Testis (tissue), 3 donors: ENCODE results near the gene CSNK2A2. TPM values are rescaled to one million over a fixed set of nuclear protein-coding genes. Genes with fewer than 3 reads are reported as not detected.
A peak's percentile ranks its signal among the peaks of the same experiment; 100 is the strongest.

Experiments used
- DNase-seq: peaks from one replicate; pipeline ENCODE4 v3.0.0-alpha.2; 2019
- H3K27ac ChIP-seq, 2 donors: fragments of 200-600 bp; sonication (generic); one replicate each; pipeline ENCODE4 v1.5.1; 2019
- H3K27me3 ChIP-seq: fragments of 200-600 bp; sonication (generic); one replicate; pipeline ENCODE4 v1.5.1; 2019
- H3K36me3 ChIP-seq: fragments of 200-600 bp; sonication (generic); one replicate; pipeline ENCODE4 v1.5.1; 2017; ENCODE audit warnings: low read depth; ENCODE audit errors: missing control alignments
- H3K4me1 ChIP-seq: fragments of 200-600 bp; sonication (generic); one replicate; pipeline ENCODE4 v1.5.1; 2019
- H3K4me3 ChIP-seq, 2 donors: fragments of 200-600 bp; sonication (generic); one replicate each; pipeline ENCODE4 v1.5.1; 2017 to 2019
- H3K9me3 ChIP-seq: fragments of 200-600 bp; sonication (generic); one replicate; pipeline ENCODE4 v1.5.1; 2017
- POLR2A ChIP-seq: fragments of 450-650 bp; IDR thresholded peaks from one replicate; pipeline ENCODE4 v1.6.1; 2017; ENCODE audit warnings: antibody characterized with exemption, mild to moderate bottlenecking, moderate library complexity
- WGBS, 2 donors: methylation state at CpG; one replicate each; pipeline ENCODE4 v1.1.5; 2018; 5-methylcytosine and 5-hydroxymethylcytosine counted together
- intact Hi-C: fragments of 100-400 bp; cut with DNase I; formaldehyde crosslinking; loops from one replicate; pipeline ENCODE4 v1.15.1; 2023; ENCODE audit warnings: low total_unique reads
- polyA plus RNA-seq: library from polyadenylated mRNA; stranded (reverse); fragments of 350-450 nt; fragmentation: Illumina TruSeq; extraction: RNeasy Lipid Tissue Mini Kit (QIAGEN cat#74804); gene quantifications from one replicate; pipeline ENCODE4 v1.2.3, GENCODE V29; 2014; ENCODE audit warnings: low read depth, low replicate concordance; ENCODE audit not compliant: insufficient read depth
- total RNA-seq, 2 donors: library from RNA; depleted of rRNA; stranded (reverse); fragments of >200 nt; gene quantifications; one replicate each; pipeline ENCODE4 v1.2.3, GENCODE V29; 2016
- TF ChIP-seq, protein P1 (sequence below), 3 experiments: fragments of 450-650 bp in 2 of 3; fragments of 200-600 bp in 1 of 3; sonication (generic) in 1 of 3; IDR thresholded peaks; one replicate each; pipeline ENCODE4 v1.5.1; 2016 to 2019; ENCODE audit warnings: antibody characterized with exemption in 3 of 3, mild to moderate bottlenecking in 2 of 3, moderate library complexity in 1 of 3

Gene CSNK2A2
- total and polyA plus RNA-seq, 3 donors from 2014 or later = 101 to 299 (median 119) TPM

DNA sequence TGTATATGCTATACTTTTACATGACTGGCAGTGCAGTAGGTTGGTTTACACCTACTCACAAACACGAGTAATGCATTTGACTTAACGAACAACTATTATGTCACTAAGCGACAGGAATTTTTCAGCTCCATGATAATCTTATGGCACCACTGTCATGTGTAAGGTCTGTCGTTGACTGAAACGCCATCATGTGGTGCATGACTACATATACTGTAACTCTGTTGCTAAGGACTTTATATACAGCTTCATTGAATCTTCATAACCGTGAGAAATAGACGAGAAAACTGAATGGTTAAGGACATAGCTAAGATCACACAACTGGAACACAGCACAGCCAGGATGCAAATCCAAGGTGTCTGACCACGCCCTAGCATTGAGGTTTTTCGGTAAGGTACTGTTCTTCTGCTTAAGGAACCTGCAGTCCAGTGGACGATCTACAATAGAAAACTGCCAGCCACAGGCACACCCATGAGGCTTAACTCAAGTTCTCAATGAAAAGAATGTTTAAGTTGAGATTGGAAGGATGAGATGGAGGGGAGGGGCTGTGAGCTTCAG lies 72.0 kb downstream of the CSNK2A2 start:
- intact Hi-C loops = no loop called here
- no peak for DNase-seq
- Histone ChIP-seq H3K27ac (peak overlapping the region in 1 of 2 donors; percentile 53), H3K36me3 (no peaks in the 10 kb centered on the region), H3K4me3 (no peak overlapping the region), H3K27me3 (no peaks in the 10 kb centered on the region), H3K9me3 (no peaks in the 10 kb centered on the region), H3K4me1 (peaks cover 44% of the 10 kb centered on the region)
- 62 to 63% methylated on average over 10 of the region's 10 CpGs for WGBS, 2 donors
- TF ChIP-seq, protein P1, sequence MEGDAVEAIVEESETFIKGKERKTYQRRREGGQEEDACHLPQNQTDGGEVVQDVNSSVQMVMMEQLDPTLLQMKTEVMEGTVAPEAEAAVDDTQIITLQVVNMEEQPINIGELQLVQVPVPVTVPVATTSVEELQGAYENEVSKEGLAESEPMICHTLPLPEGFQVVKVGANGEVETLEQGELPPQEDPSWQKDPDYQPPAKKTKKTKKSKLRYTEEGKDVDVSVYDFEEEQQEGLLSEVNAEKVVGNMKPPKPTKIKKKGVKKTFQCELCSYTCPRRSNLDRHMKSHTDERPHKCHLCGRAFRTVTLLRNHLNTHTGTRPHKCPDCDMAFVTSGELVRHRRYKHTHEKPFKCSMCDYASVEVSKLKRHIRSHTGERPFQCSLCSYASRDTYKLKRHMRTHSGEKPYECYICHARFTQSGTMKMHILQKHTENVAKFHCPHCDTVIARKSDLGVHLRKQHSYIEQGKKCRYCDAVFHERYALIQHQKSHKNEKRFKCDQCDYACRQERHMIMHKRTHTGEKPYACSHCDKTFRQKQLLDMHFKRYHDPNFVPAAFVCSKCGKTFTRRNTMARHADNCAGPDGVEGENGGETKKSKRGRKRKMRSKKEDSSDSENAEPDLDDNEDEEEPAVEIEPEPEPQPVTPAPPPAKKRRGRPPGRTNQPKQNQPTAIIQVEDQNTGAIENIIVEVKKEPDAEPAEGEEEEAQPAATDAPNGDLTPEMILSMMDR (IDR thresholded peaks at IDR 0.05) = no peak
- no peak for TF ChIP-seq POLR2A

DNA sequence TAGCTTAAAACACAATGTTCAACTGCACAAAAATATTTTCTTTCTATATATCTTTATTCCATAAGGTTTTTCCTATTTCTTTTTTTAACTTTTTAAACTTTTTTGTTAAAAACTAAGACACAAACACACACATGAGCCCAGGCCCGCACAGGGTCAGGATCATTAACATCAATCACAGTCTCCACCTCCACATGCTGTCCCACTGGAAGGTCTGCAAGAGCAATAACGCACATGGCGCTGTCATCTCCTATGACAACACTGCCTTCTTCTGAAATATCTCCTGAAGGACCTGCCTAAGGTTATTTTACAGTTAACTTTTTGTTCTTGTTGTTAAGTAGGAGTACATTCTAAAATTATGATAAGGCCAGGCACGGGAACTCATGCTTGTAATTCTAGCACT lies 72.9 kb downstream of the CSNK2A2 start:
- no peak for DNase-seq
- 54 to 62% methylated on average over 4 of the region's 4 CpGs for WGBS, 2 donors
- Histone ChIP-seq H3K36me3 (no peaks in the 10 kb centered on the region), H3K4me1 (peaks cover 52% of the 10 kb centered on the region), H3K4me3 (no peak overlapping the region), H3K9me3 (no peaks in the 10 kb centered on the region), H3K27me3 (no peaks in the 10 kb centered on the region), H3K27ac (no peak overlapping the region)
- no peak for TF ChIP-seq POLR2A
- TF ChIP-seq, protein P1 (IDR thresholded peaks at IDR 0.05) = no peak
- intact Hi-C loops = no loop called here

DNA sequence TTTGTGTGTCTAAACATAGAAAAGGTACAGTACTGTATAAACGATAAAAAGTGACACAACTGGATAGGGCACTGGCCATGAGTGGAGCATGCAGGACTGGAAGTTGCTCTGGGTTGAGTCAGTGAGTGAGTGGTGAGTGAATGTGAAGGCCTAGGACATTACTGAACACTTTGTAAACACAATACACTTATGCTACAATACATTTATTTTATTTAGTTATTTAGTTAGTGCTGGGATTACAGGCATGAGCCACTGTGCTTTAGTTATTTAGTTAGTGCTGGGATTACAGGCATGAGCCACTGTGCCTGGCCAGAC lies 73.3 kb downstream of the CSNK2A2 start:
- no peaks in the 10 kb centered on the region for H3K27me3 ChIP-seq
- H3K9me3 ChIP-seq = no peaks in the 10 kb centered on the region
- 44 to 47% methylated on average over 1 of the region's 1 CpG for WGBS, 2 donors
- H3K36me3 ChIP-seq = no peaks in the 10 kb centered on the region
- H3K4me3 ChIP-seq = no peak overlapping the region
- intact Hi-C loops = loop anchor here (5.0 kb wide), 1 partner anchor 97 kb away; the partner anchor contains the start of gene MMP15
- no peak for DNase-seq
- peak overlapping the region in 1 of 2 donors; percentile 12 for H3K27ac ChIP-seq
- peaks cover 57% of the 10 kb centered on the region for H3K4me1 ChIP-seq
- TF ChIP-seq, protein P1 (IDR thresholded peaks at IDR 0.05) = no peak
- TF ChIP-seq POLR2A = no peak

DNA sequence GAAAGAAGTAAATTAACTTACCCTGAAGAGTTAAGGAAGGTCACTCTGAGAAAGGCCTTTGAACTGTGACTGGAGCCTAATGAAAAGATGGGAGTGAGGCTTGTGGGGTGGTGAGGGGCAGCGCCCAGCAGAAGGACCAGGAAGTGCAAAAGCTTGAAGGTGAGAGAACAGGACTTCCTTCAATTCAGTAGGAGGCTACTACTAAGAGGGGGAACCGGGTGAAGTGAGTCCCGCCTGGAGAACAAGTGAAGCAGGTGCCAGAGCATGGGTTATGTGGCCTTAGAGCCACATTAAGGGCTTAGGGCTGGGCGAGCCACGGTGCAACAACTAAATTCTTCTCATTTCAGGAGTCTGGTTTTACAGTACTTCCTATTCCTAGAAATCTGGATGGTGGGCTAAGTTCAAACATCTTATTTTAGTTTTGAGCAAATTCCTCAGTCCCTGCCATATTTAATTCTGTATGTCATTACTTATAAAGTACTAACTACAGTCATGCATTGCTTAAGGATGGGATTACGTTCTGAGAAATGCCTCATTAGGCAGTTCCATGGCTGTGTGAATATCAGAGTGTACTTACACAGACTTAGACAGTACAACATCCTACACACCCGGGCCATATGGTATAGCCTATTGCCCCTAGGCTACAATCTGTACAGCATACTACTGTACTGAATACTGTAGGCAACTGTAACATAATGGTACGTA lies 73.9 kb downstream of the CSNK2A2 start:
- DNase-seq = no peak
- Histone ChIP-seq H3K4me3 (no peak overlapping the region), H3K9me3 (no peaks in the 10 kb centered on the region), H3K27me3 (no peaks in the 10 kb centered on the region), H3K27ac (peak overlapping the region in 1 of 2 donors; percentile 12), H3K36me3 (no peaks in the 10 kb centered on the region), H3K4me1 (peaks cover 62% of the 10 kb centered on the region)
- 62 to 70% methylated on average over 8 of the region's 8 CpGs for WGBS, 2 donors
- intact Hi-C loops = loop anchor here (5.0 kb wide), 1 partner anchor 97 kb away; the partner anchor contains the start of gene MMP15
- TF ChIP-seq POLR2A = no peak
- TF ChIP-seq, protein P1 (IDR thresholded peaks at IDR 0.05) = no peak
